ENCODE measurements around the gene SPRED1. TPM values are rescaled to one million over a fixed set of nuclear protein-coding genes. Genes with fewer than 3 reads are reported as not detected.

SPRED1 gene
- total and polyA plus RNA-seq, 10 of the 15 experiments (the other 5 are each of a cell fraction or from before 2014, with no cell fraction given), result 0.08 to 2.6 (median 0.22) TPM

GRCh38 chr15:38255690-38256089, 3.1 kb downstream of the SPRED1 start:
- intact Hi-C loops (cut with micrococcal nuclease; ENCODE audit: unreplicated experiment), result no loop called here
- ChIA-PET POLR2A (no interaction called here), RAD21 (ENCODE audit: unreplicated experiment) (no interaction called here), CTCF (no interaction called here), SMC1A (ENCODE audit: uncharacterized antibody, unreplicated experiment) (interaction anchor here (0.6 to 2.6 kb wide), 7 partner anchors 11 to 419 kb away, joined by 3 to 9 read pairs (median 3); no protein-coding TSS in a partner anchor)
- Histone ChIP-seq H3K27ac (ENCODE audit: control insufficient read depth, insufficient read depth) (no peak overlapping the region), H3K4me2 (ENCODE audit: control insufficient read depth, insufficient read depth) (no peak overlapping the region), H2AFZ (ENCODE audit: control insufficient read depth, low read depth, low read length) (no peak overlapping the region), H3K36me3 (ENCODE audit: control insufficient read depth in 2 of 2, insufficient read depth in 2 of 2, low read length in 1 of 2) (no peaks in the 10 kb centered on the region), H3K4me3 (no peak overlapping the region), H3K9me3 (replicated peaks; ENCODE audit: control insufficient read depth, insufficient read depth, low read length) (no peaks in the 10 kb centered on the region), H4K20me1 (ENCODE audit: control insufficient read depth, insufficient read depth) (no peaks in the 10 kb centered on the region), H3K4me1 (ENCODE audit: control insufficient read depth, insufficient read depth, low read length) (peaks cover 3% of the 10 kb centered on the region; the same call in 1 of the 2 replicates), H3K9ac (ENCODE audit: control insufficient read depth, insufficient read depth, low read length) (no peak overlapping the region), H3K27me3 (replicated peaks in 1 of 2; ENCODE audit: control insufficient read depth in 2 of 2, insufficient read depth in 2 of 2, low read length in 1 of 2) (no peaks in the 10 kb centered on the region), H3K79me2 (ENCODE audit: control insufficient read depth, insufficient read depth, low read length) (peaks cover 15% of the 10 kb centered on the region)
- FAIRE-seq (no peak), DNase-seq (ENCODE audit: low read depth, low spot score) (no peak), ATAC-seq (no peak)
- in situ Hi-C loops (cut with MboI), result no loop called here
- no TSS peak for BruUV-seq (replicated peaks)
- TF ChIP-seq EP300 (IDR thresholded peaks at IDR 0.05; ENCODE audit: borderline replicate concordance in 1 of 2, control insufficient read depth in 1 of 2, low read depth in 2 of 2, low read length in 2 of 2), result no peak
- TF ChIP-seq NBN (IDR thresholded peaks at IDR 0.05), result no peak
- TF ChIP-seq RELA (IDR thresholded peaks at IDR 0.05; ENCODE audit: borderline replicate concordance, partially characterized antibody), result no peak
- TF ChIP-seq CREB1 (IDR thresholded peaks at IDR 0.05; ENCODE audit: low read depth), result no peak
- no peak for TF ChIP-seq TBL1XR1 (IDR thresholded peaks at IDR 0.05; ENCODE audit: low read depth, low read length)
- no peak for TF ChIP-seq RBBP5 (conservative IDR thresholded peaks at IDR 0.05)
- TF ChIP-seq IRF4 (IDR thresholded peaks at IDR 0.05; ENCODE audit: low read depth, low read length), result no peak
- TF ChIP-seq SMARCA5 (IDR thresholded peaks at IDR 0.05), result no peak
- no peak for TF ChIP-seq POLR2AphosphoS2 (IDR thresholded peaks at IDR 0.05; ENCODE audit: low read depth, low read length)
- no peak for TF ChIP-seq SREBF2 (IDR thresholded peaks at IDR 0.05; ENCODE audit: low read length)
- TF ChIP-seq, protein P1, sequence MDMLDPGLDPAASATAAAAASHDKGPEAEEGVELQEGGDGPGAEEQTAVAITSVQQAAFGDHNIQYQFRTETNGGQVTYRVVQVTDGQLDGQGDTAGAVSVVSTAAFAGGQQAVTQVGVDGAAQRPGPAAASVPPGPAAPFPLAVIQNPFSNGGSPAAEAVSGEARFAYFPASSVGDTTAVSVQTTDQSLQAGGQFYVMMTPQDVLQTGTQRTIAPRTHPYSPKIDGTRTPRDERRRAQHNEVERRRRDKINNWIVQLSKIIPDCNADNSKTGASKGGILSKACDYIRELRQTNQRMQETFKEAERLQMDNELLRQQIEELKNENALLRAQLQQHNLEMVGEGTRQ (IDR thresholded peaks at IDR 0.05; ENCODE audit: borderline replicate concordance, low read depth, low read length), result no peak
- no peak for TF ChIP-seq RAD21 (IDR thresholded peaks at IDR 0.05; ENCODE audit: insufficient read depth, low read depth, low read length)
- WGBS (ENCODE audit: insufficient coverage, insufficient replicate concordance, low lambda C conversion rate, missing lambda C conversion rate), result 66% methylated on average over 2 of the region's 2 CpGs
